Hepatocyte (in vitro differentiated cells): ENCODE results near the gene FOXQ1.

Source experiments
- CTCF ChIP-seq: fragments of 200-600 bp; sonication (generic); IDR thresholded peaks from 2 replicates; pipeline ENCODE4 v1.5.1; 2016; ENCODE audit warnings: antibody characterized with exemption, mild to moderate bottlenecking; ENCODE audit not compliant: poor library complexity
- EZH2 ChIP-seq: fragments of 200-600 bp; sonication (generic); IDR thresholded peaks from 2 replicates; pipeline ENCODE4 v1.6.1; 2016; ENCODE audit warnings: antibody characterized with exemption, mild to moderate bottlenecking, borderline replicate concordance

- TF ChIP-seq EZH2 (no peak), CTCF (no peak)
These were observed 35.3 kb downstream of the FOXQ1 start for GRCh38 chr6:1347161-1347560.
